ENCODE results near the gene KIF5A.

DNA sequence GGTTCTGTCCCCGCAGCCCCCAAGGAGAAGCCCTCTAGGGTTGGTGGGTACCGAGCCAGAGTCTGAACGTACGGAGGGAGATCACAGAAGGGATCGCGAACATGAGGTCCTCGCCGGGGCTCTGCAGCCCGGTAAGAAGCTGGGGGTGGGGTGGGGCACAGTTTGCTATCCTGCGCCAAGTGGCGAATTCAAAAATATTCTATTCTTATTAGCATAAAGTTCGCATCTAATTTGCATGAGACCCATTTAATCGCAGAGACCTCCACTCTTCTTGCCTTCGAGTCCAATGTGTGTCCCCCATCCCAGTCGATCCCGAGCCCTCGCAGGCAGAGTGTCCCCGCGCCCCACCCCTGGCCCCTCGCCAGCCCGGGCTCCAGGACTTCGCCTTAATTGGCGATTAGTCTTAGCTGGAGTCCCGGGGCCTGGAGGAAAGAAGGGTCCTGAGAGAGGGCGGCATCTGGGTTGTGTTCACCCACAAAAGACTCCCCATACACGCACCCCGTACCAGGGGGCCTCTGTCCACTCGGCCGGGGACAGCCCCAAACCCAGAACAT is 60.8 kb downstream of the KIF5A start:
- TF ChIP-seq, protein P1, sequence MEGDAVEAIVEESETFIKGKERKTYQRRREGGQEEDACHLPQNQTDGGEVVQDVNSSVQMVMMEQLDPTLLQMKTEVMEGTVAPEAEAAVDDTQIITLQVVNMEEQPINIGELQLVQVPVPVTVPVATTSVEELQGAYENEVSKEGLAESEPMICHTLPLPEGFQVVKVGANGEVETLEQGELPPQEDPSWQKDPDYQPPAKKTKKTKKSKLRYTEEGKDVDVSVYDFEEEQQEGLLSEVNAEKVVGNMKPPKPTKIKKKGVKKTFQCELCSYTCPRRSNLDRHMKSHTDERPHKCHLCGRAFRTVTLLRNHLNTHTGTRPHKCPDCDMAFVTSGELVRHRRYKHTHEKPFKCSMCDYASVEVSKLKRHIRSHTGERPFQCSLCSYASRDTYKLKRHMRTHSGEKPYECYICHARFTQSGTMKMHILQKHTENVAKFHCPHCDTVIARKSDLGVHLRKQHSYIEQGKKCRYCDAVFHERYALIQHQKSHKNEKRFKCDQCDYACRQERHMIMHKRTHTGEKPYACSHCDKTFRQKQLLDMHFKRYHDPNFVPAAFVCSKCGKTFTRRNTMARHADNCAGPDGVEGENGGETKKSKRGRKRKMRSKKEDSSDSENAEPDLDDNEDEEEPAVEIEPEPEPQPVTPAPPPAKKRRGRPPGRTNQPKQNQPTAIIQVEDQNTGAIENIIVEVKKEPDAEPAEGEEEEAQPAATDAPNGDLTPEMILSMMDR (IDR thresholded peaks at IDR 0.05) = no peak
- TF ChIP-seq POLR2A (IDR thresholded peaks at IDR 0.05) = no peak

Data from right lobe of liver (tissue), 4 donors.